SIG-M5 treated with dmso at 0.1 percent for 504 hours (cell line): ENCODE results near the gene CABP4.
"Not testable (repeated sequence)": the region's sequence is repeated elsewhere in the genome, so short reads cannot be mapped to it uniquely, and the experiment has no call there.

Experiments used
- DNase-seq: peaks from one replicate; lab custom pipeline; 2025; ENCODE audit not compliant: unreplicated experiment; lab: John Stamatoyannopoulos, UW

The CABP4 gene

GRCh38 chr11:67452141-67452952, 2.8 kb upstream of the CABP4 start, which contains the start of gene GPR152:
TSS of gene GPR152 (minus strand) at chr11:67452729. CDS start at chr11:67452724, 5 bp downstream.
- DNase-seq, result no peak

GRCh38 chr11:67453816-67454732, 1.1 kb upstream of the CABP4 start:
- no peak for DNase-seq

GRCh38 chr11:67456068-67456705, 1.0 kb downstream of the CABP4 start:
- DNase-seq, result no peak

- no peak for DNase-seq
Observed at GRCh38 chr11:67457453-67457852, 2.3 kb downstream of the CABP4 start.

GRCh38 chr11:67458266-67458665, 3.1 kb downstream of the CABP4 start:
- no peak for DNase-seq

- DNase-seq, result no peak
Observed at GRCh38 chr11:67463186-67463585, 8.0 kb downstream of the CABP4 start.

GRCh38 chr11:67463680-67464410, 8.7 kb downstream of the CABP4 start:
- peak; percentile 54 for DNase-seq

GRCh38 chr11:67464411-67465188, 9.4 kb downstream of the CABP4 start:
- peak; percentile 90 for DNase-seq

GRCh38 chr11:67465189-67465510, 10.0 kb downstream of the CABP4 start:
- DNase-seq, result no peak

GRCh38 chr11:67465530-67465929, 10.4 kb downstream of the CABP4 start:
- not testable (repeated sequence) for DNase-seq

GRCh38 chr11:67466367-67466766, 11.2 kb downstream of the CABP4 start:
- no peak for DNase-seq

- no peak for DNase-seq
Observed at GRCh38 chr11:67466962-67467771, 12.0 kb downstream of the CABP4 start.

GRCh38 chr11:67468056-67468455, 12.9 kb downstream of the CABP4 start:
- peak; percentile 17 for DNase-seq

GRCh38 chr11:67468456-67468758, 13.3 kb downstream of the CABP4 start:
- DNase-seq, result no peak

GRCh38 chr11:67468759-67469507, 13.8 kb downstream of the CABP4 start, which contains the start of gene TMEM134:
TSS of gene TMEM134 (minus strand) at chr11:67469251. CDS start at chr11:67469192, 59 bp downstream.
- DNase-seq, result peak; percentile 83

- DNase-seq, result no peak
Observed at GRCh38 chr11:67469508-67469811, 14.3 kb downstream of the CABP4 start.

- DNase-seq, result no peak
Observed at GRCh38 chr11:67470337-67471002, 15.3 kb downstream of the CABP4 start.

- no peak for DNase-seq
Observed at GRCh38 chr11:67472882-67473281, 17.7 kb downstream of the CABP4 start.
